Body of pancreas (tissue), 4 donors: Measurements from ENCODE around the gene CARTPT. TPM values are rescaled to one million over a fixed set of nuclear protein-coding genes. Genes with fewer than 3 reads are reported as not detected.

Source experiments
- ATAC-seq: fragments of 150-250 bp; one replicate; pipeline ENCODE4 v1.9.1; 2016
- DNase-seq, 4 donors: peaks; one replicate each; pipeline ENCODE4 v3.0.0-alpha.2; 2019
- H3K27ac ChIP-seq, 4 donors: fragments of 200-600 bp; sonication (generic); 1 replicate in 3 of 4; 2 replicates in 1 of 4; pipeline versions ENCODE4 v1.5.1 to v1.6.1; 2016 to 2019; ENCODE audit warnings: mild to moderate bottlenecking in 1 of 4, mixed read lengths in 1 of 4, moderate library complexity in 1 of 4
- H3K27me3 ChIP-seq, 2 donors: fragments of 200-600 bp; sonication (generic); one replicate each; pipeline ENCODE4 v1.6.0; 2016; ENCODE audit warnings: mild to moderate bottlenecking in 1 of 2
- H3K36me3 ChIP-seq, 2 donors: fragments of 200-600 bp; sonication (generic); replicated peaks in 1 of 2; 2 replicates each; pipeline ENCODE4 v1.5.1; 2016; ENCODE audit warnings: low read depth in 2 of 2; ENCODE audit not compliant: insufficient read depth in 1 of 2
- H3K4me1 ChIP-seq: fragments of 200-600 bp; sonication (generic); one replicate; pipeline ENCODE4 v1.6.0; 2016
- H3K4me3 ChIP-seq, 2 donors: fragments of 200-600 bp; sonication (generic); 1 replicate in 1 of 2; 2 replicates in 1 of 2; pipeline ENCODE4 v1.5.1; 2016 to 2019
- H3K9me3 ChIP-seq, 3 donors: fragments of 200-600 bp; sonication (generic); 1 replicate in 2 of 3; 2 replicates in 1 of 3; pipeline ENCODE4 v1.5.1; 2016
- CTCF ChIP-seq, 7 experiments: fragments of 450-650 bp in 4 of 7; fragments of 200-600 bp in 3 of 7; sonication (generic) in 3 of 7; IDR thresholded peaks; one replicate each; pipeline ENCODE4 v1.5.1; 2016 to 2019; ENCODE audit warnings: antibody characterized with exemption in 7 of 7
- POLR2A ChIP-seq, 3 donors: fragments of 450-650 bp; IDR thresholded peaks; one replicate each; pipeline ENCODE4 v1.6.1; 2016; ENCODE audit warnings: antibody characterized with exemption in 3 of 3, mild to moderate bottlenecking in 2 of 3
- WGBS, 2 donors: methylation state at CpG; one replicate each; pipeline ENCODE4 v1.1.5; 2017; 5-methylcytosine and 5-hydroxymethylcytosine counted together
- intact Hi-C: fragments of 100-400 bp; cut with DNase I; formaldehyde crosslinking; loops from one replicate; pipeline ENCODE4 v1.15.1; 2023
- total RNA-seq, 2 donors: library from RNA; depleted of rRNA; stranded (reverse); fragments of >200 nt; gene quantifications; one replicate each; pipeline ENCODE4 v1.1.0, GENCODE V29; 2016

CARTPT gene
- total RNA-seq, 2 donors from 2014 or later = not detected

GRCh38 chr5:71684309-71684708, 34.8 kb upstream of the CARTPT start:
- Histone ChIP-seq H3K27ac (no peak overlapping the region), H3K27me3 (no peaks in the 10 kb centered on the region), H3K36me3 (no peaks in the 10 kb centered on the region), H3K9me3 (no peaks in the 10 kb centered on the region), H3K4me3 (no peak overlapping the region), H3K4me1 (no peaks in the 10 kb centered on the region)
- no peak for DNase-seq
- ATAC-seq = no peak
- no peak for TF ChIP-seq POLR2A (IDR thresholded peaks at IDR 0.05)
- TF ChIP-seq CTCF (IDR thresholded peaks at IDR 0.05) = no peak
- WGBS, 2 donors = 65 to 87% methylated on average over 2 of the region's 2 CpGs
- intact Hi-C loops = no loop called here

GRCh38 chr5:71693828-71694427, 25.1 kb upstream of the CARTPT start:
- Histone ChIP-seq H3K27ac (no peak overlapping the region), H3K4me3 (no peak overlapping the region), H3K27me3 (no peaks in the 10 kb centered on the region), H3K4me1 (no peaks in the 10 kb centered on the region), H3K9me3 (no peaks in the 10 kb centered on the region), H3K36me3 (no peaks in the 10 kb centered on the region)
- TF ChIP-seq CTCF (IDR thresholded peaks at IDR 0.05) = no peak
- TF ChIP-seq POLR2A (IDR thresholded peaks at IDR 0.05) = no peak
- no peak for DNase-seq
- no peak for ATAC-seq
- 20 to 29% methylated on average over 7 of the region's 7 CpGs for WGBS, 2 donors
- intact Hi-C loops = no loop called here

- Histone ChIP-seq H3K4me1 (no peaks in the 10 kb centered on the region), H3K4me3 (no peak overlapping the region), H3K9me3 (no peaks in the 10 kb centered on the region), H3K27ac (no peak overlapping the region), H3K27me3 (no peaks in the 10 kb centered on the region), H3K36me3 (no peaks in the 10 kb centered on the region)
- ATAC-seq = no peak
- DNase-seq = no peak
- intact Hi-C loops = no loop called here
- 85 to 87% methylated on average over 5 to 8 of the region's 8 CpGs for WGBS, 2 donors
- TF ChIP-seq POLR2A (IDR thresholded peaks at IDR 0.05) (no peak), CTCF (IDR thresholded peaks at IDR 0.05) (no peak)
Measured at GRCh38 chr5:71695071-71695470, 24.0 kb upstream of the CARTPT start.

- H3K9me3 ChIP-seq = no peaks in the 10 kb centered on the region
- H3K27me3 ChIP-seq = no peaks in the 10 kb centered on the region
- H3K27ac ChIP-seq = no peak overlapping the region
- no peaks in the 10 kb centered on the region for H3K4me1 ChIP-seq
- TF ChIP-seq POLR2A (IDR thresholded peaks at IDR 0.05) = no peak
- no peak for TF ChIP-seq CTCF (IDR thresholded peaks at IDR 0.05)
- intact Hi-C loops = no loop called here
- DNase-seq = no peak
- no peak overlapping the region for H3K4me3 ChIP-seq
- no peak for ATAC-seq
- no peaks in the 10 kb centered on the region for H3K36me3 ChIP-seq
Measured at GRCh38 chr5:71695595-71695994, 23.5 kb upstream of the CARTPT start.

GRCh38 chr5:71697967-71698366, 21.1 kb upstream of the CARTPT start:
- Histone ChIP-seq H3K4me3 (no peak overlapping the region), H3K27ac (no peak overlapping the region), H3K36me3 (no peaks in the 10 kb centered on the region), H3K9me3 (no peaks in the 10 kb centered on the region), H3K27me3 (no peaks in the 10 kb centered on the region), H3K4me1 (no peaks in the 10 kb centered on the region)
- ATAC-seq (no peak), DNase-seq (no peak)
- peak in 4 of 7 experiments; percentile 7 to 30 (median 10) for TF ChIP-seq CTCF (IDR thresholded peaks at IDR 0.05)
- TF ChIP-seq POLR2A (IDR thresholded peaks at IDR 0.05) = no peak
- 40 to 49% methylated on average over 10 to 14 of the region's 14 CpGs for WGBS, 2 donors
- intact Hi-C loops = no loop called here
